ENCODE results near the gene LMOD1.

LMOD1 gene

DNA sequence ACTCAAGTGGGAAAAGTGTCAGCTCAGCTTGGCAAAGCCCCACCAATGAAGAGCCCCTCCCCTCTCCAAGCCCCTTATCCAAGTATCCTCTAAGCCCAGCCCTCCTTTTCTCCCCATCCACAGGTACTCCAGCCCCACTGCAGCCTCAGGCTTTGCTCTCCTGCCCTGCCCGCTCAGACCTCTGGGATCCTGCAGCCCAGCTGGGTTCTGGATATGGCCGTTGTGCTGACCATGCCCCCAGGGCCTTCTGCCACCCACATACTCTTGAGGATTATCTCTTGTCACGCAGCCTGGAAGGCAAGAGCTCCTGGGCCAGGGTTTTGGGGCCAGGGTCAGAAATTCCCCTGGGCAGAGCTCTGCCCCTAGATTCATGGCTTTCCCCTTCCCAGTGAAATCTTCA is 52.9 kb downstream of the LMOD1 start:
- ChIA-PET CTCF (interaction anchor here (0.5 to 9.3 kb wide), 6 partner anchors 13 to 317 kb away, joined by 3 to 162 read pairs (median 3); no protein-coding TSS in a partner anchor), POLR2A (ENCODE audit: low non-redundant PET) (interaction anchor here (0.6 kb wide), 1 partner anchor 61 kb away, joined by 9 read pairs; no protein-coding TSS in a partner anchor)
- no peak for DNase-seq (ENCODE audit: low spot score)
- TF ChIP-seq, protein P1, sequence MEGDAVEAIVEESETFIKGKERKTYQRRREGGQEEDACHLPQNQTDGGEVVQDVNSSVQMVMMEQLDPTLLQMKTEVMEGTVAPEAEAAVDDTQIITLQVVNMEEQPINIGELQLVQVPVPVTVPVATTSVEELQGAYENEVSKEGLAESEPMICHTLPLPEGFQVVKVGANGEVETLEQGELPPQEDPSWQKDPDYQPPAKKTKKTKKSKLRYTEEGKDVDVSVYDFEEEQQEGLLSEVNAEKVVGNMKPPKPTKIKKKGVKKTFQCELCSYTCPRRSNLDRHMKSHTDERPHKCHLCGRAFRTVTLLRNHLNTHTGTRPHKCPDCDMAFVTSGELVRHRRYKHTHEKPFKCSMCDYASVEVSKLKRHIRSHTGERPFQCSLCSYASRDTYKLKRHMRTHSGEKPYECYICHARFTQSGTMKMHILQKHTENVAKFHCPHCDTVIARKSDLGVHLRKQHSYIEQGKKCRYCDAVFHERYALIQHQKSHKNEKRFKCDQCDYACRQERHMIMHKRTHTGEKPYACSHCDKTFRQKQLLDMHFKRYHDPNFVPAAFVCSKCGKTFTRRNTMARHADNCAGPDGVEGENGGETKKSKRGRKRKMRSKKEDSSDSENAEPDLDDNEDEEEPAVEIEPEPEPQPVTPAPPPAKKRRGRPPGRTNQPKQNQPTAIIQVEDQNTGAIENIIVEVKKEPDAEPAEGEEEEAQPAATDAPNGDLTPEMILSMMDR (conservative IDR thresholded peaks at IDR 0.05; ENCODE audit: low read depth) = no peak
- H3K27ac ChIP-seq = no peak overlapping the region

DNA sequence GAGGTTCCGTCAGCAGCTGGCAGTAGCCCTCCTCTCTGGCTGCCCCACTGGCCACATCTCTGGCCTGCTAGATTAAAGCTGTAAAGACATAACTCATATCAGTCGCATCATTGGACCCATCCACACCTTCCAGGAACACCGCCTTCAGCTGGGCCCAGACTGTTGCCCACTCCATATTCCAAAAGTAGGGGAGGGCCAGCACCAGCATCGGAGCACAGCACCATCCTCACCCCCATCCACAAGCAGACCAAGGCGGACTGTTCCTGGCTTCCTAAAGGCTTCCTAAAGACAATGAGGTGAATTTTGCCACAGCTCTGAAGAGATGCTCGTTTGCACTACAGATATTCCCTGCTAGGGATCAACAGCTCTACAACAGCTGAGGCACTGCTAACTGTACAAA is 54.1 kb downstream of the LMOD1 start:
- no peak overlapping the region for H3K27ac ChIP-seq
- TF ChIP-seq, protein P1 (conservative IDR thresholded peaks at IDR 0.05; ENCODE audit: low read depth) = no peak
- POLR2A ChIA-PET (ENCODE audit: low non-redundant PET) = no interaction called here
- CTCF ChIA-PET = interaction anchor here (0.5 to 9.3 kb wide), 6 partner anchors 54 to 264 kb away, joined by 3 to 162 read pairs (median 3); partner anchors contain the start of gene RNPEP
- no peak for DNase-seq (ENCODE audit: low spot score)

DNA sequence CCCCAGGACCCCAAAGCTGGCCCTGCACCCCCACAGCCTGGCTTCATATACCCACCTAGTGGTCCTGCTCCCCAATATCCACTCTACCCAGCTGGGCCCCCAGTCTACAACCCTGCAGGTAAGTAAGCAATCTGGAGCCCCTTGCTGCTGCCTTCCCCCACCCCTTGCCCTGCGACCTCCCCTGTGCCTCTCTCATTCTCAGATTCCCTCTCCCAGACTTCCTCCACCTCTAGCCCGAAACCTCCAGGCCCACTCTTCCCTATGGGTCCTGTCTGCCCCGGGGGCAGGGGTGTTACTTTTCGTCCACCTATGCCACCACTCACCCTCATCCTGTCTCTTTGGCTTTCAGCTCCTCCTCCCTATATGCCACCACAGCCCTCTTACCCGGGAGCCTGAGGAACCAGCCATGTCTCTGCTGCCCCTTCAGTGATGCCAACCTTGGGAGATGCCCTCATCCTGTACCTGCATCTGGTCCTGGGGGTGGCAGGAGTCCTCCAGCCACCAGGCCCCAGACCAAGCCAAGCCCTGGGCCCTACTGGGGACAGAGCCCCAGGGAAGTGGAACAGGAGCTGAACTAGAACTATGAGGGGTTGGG is 54.8 kb downstream of the LMOD1 start:
- ChIA-PET POLR2A (ENCODE audit: low non-redundant PET) (no interaction called here), CTCF (interaction anchor here (0.6 to 9.3 kb wide), 5 partner anchors 54 to 91 kb away, joined by 3 to 162 read pairs (median 5); partner anchors contain the start of gene RNPEP)
- TF ChIP-seq, protein P1 (conservative IDR thresholded peaks at IDR 0.05; ENCODE audit: low read depth) = no peak

DNA sequence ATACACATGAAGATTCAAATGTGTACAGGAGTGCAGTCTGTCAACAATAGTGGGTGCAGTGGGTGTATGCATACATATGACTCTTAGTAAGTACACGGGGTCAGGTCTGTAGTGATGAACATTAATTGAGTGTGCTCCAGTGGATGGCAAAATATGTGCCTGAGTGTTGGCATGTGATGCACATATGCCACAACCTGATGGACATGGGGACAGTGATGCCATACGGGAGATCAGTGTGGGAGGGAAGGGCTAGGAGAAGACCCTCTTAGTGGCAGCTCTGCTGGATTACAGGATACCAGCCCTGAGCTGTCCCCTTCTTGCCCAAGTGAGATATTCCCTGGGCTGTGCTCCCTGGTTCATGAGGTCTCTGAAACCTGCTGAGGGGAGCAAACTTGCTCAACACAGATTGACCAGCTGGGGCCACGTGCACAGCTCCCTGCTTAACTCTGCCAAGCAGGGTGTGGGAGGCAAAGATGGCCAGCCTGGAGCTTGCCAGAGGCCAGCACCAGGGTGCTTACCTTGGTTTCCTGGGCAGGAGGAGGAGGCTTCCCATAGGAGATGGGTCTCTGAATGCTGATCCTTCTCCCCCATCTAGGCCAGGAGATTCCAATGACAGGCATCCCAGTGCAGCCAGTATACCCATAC is 55.4 kb downstream of the LMOD1 start:
- POLR2A ChIA-PET (ENCODE audit: low non-redundant PET) = no interaction called here
- CTCF ChIA-PET = interaction anchor here (0.7 to 2.3 kb wide), 3 partner anchors 38 to 92 kb away, joined by 3 to 7 read pairs (median 5); partner anchors contain the start of gene RNPEP
- DNase-seq (ENCODE audit: low spot score) = no peak
- H3K27ac ChIP-seq = no peak overlapping the region
- TF ChIP-seq, protein P1 (conservative IDR thresholded peaks at IDR 0.05; ENCODE audit: low read depth) = no peak

More for the DNA sequence above, 54.8 kb downstream of the LMOD1 start:
- H3K27ac ChIP-seq = no peak overlapping the region
- no peak for DNase-seq (ENCODE audit: low spot score)

DNA sequence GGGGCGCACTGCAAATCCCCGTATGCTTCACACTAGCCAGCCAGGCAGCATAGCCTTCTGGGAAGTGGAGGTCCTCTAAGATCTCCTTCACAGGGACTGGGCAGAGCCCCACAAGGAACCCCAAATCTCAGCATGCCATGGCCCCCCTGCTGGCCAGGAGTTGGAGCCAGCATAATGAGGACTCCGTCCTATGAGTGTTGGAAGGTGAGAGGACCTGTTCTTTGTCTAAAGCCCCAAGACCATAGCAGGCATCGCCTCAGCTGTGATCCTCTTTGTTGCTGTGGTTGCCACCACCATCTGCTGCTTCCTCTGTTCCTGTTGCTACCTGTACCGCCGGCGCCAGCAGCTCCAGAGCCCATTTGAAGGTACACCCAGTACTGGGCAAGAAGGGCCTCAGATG is 56.1 kb downstream of the LMOD1 start:
- ChIA-PET POLR2A (ENCODE audit: low non-redundant PET) (no interaction called here), CTCF (interaction anchor here (0.5 to 2.3 kb wide), 5 partner anchors 39 to 119 kb away, joined by 3 to 7 read pairs (median 3); no protein-coding TSS in a partner anchor)
- TF ChIP-seq, protein P1 (conservative IDR thresholded peaks at IDR 0.05; ENCODE audit: low read depth) = no peak
- no peak overlapping the region for H3K27ac ChIP-seq
- no peak for DNase-seq (ENCODE audit: low spot score)

DNA sequence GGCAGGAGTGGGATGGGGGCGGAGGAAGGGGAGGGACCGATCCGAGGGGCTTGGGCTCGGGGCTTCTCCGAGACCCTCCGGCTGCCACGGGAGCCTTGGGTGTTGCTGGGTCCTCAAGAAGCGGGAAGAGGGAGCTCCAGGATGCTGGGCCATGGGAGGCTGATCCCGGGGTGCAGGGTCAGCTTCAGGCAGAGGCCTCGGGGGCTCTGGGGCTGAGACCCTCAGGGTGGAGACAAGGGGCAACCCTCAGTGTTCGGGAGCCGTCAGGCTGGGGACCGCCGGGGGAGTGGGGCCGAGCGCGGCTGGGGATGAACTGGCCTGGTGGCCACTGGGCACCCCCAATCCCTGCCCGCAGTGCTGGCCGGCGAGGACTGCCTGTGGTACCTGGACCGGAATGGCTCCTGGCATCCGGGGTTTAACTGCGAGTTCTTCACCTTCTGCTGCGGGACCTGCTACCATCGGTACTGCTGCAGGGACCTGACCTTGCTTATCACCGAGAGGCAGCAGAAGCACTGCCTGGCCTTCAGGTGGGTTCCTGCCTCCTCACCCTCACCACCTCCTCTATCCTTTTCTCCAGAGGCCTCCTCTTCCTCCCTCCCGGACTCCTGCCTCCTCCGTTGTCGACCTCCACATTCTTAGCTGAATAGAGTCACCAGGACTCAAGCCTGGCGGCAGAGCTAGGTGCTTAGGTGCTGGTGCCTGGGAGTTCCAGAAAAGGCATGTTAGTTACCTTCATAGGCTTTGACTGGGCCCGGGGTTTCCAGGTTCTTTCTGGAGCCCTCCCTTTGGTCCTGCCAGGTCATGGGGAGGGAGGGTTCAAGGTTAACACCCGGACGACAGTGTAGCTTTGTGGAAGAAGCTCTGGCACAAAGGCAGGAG is 57.0 kb downstream of the LMOD1 start:
- POLR2A ChIA-PET (ENCODE audit: low non-redundant PET) = no interaction called here
- no peak for DNase-seq (ENCODE audit: low spot score)
- CTCF ChIA-PET = interaction anchor here (0.7 to 2.3 kb wide), 6 partner anchors 12 to 1378 kb away, joined by 3 to 7 read pairs (median 4); no protein-coding TSS in a partner anchor
- TF ChIP-seq, protein P1 (conservative IDR thresholded peaks at IDR 0.05; ENCODE audit: low read depth) = no peak
- H3K27ac ChIP-seq = no peak overlapping the region; the same call in 1 of the 2 replicates

Measured in RWPE1 (cell line).